ENCODE data around the gene MUC13.
"Not testable (repeated sequence)": the region's sequence is repeated elsewhere in the genome, so short reads cannot be mapped to it uniquely, and the experiment has no call there.

The MUC13 gene

GRCh38 chr3:124963755-124964154, 29.2 kb upstream of the MUC13 start:
- no peak overlapping the region for H3K4me3 ChIP-seq (ENCODE audit: low read length)
- TF ChIP-seq ZNF274 (IDR thresholded peaks at IDR 0.05; ENCODE audit: low read depth, low read length): no peak

- TF ChIP-seq ZNF274 (IDR thresholded peaks at IDR 0.05; ENCODE audit: low read depth, low read length): no peak
- no peak overlapping the region for H3K4me3 ChIP-seq (ENCODE audit: low read length)
These were observed 27.9 kb upstream of the MUC13 start for GRCh38 chr3:124962403-124962940.

- no peak for TF ChIP-seq ZNF274 (IDR thresholded peaks at IDR 0.05; ENCODE audit: low read depth, low read length)
- no peak overlapping the region for H3K4me3 ChIP-seq (ENCODE audit: low read length)
These were observed 26.1 kb upstream of the MUC13 start for GRCh38 chr3:124960698-124961097.

- TF ChIP-seq ZNF274 (IDR thresholded peaks at IDR 0.05; ENCODE audit: low read depth, low read length): no peak
- no peak overlapping the region for H3K4me3 ChIP-seq (ENCODE audit: low read length)
These were observed 25.6 kb upstream of the MUC13 start for GRCh38 chr3:124960105-124960504.

DNA sequence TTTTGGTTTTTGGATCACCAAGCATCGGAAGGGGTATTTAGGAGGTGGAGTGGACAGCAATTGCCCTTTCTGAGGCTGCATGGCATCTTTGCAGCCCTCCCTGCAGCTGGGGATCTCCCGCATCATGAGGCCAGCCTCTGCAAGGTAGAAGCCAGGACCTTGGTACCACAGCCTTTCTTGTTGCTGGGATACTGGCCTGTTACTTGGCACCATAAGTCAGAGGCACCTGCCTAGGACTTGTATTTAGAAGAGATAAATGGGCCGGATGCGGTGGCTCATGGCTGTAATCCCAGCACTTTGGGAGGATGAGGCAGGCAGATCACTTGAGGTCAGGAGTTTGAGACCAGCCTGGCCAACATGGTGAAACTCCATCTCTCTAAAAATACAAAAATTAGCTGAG, 23.4 kb upstream of the MUC13 start:
- H3K4me3 ChIP-seq (ENCODE audit: low read length): not testable (repeated sequence)

- no peak overlapping the region for H3K4me3 ChIP-seq (ENCODE audit: low read length)
- no peak for TF ChIP-seq ZNF274 (IDR thresholded peaks at IDR 0.05; ENCODE audit: low read depth, low read length)
These were observed 17.8 kb upstream of the MUC13 start for GRCh38 chr3:124952282-124952855.

DNA sequence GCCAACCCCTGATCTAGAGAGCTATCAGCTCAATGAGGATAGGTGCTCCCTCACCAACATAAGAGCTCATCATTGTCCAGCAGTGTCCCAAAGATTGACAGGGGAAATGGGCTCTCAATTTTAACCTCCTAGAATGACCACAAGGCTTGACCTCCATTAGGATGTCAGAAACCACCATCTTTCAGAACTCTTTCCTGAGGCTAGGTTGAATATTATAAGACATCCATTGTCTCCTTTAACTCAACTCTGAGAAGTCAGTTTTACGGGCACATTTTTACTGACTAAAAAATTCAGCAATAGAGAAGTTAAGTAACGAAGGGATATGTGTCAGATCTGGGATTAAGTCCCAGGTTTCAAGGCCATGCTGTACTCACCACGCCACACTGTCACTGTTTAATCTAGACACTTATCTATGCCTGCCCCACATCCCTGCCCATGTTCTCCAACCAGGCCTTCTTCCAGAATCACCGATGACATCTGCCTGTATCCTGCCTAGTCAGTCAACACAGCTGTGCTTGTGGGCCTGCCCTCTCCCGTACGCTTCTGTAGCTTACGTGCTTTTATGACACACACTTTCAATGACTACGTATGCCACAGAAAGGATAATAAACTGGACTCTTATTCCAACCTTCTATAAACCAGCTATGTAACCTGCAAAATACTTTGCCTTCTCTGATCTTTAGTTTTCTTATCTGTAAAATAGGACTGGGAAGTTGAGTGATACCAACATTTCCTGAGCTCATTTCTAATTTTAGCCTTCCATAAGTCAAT, 17.1 kb upstream of the MUC13 start:
- no peak for TF ChIP-seq ZNF274 (IDR thresholded peaks at IDR 0.05; ENCODE audit: low read depth, low read length)
- no peak overlapping the region for H3K4me3 ChIP-seq (ENCODE audit: low read length)

GRCh38 chr3:124950026-124950425, 15.5 kb upstream of the MUC13 start:
- TF ChIP-seq ZNF274 (IDR thresholded peaks at IDR 0.05; ENCODE audit: low read depth, low read length): no peak
- H3K4me3 ChIP-seq (ENCODE audit: low read length): no peak overlapping the region

DNA sequence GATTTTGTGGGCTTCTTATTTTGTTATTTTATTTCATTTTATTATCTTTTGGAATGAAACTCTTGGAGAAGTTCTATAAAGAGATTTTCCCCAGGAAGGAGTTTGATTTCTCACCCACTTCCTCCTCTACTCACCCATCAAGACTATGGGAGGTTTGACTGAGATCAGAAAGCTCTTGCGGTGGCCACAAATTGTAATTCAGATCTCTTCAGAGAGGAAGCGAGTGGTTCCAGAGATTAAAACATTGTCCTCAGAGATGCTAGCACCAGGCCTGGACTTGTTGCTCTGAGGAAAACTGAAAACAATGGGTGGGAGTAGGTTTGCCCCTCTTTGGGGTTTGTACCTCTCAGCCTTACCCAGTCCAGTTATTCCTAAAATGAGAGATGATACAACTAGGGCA, 8.1 kb upstream of the MUC13 start:
- H3K4me3 ChIP-seq (ENCODE audit: low read length): no peak overlapping the region
- no peak for TF ChIP-seq ZNF274 (IDR thresholded peaks at IDR 0.05; ENCODE audit: low read depth, low read length)

DNA sequence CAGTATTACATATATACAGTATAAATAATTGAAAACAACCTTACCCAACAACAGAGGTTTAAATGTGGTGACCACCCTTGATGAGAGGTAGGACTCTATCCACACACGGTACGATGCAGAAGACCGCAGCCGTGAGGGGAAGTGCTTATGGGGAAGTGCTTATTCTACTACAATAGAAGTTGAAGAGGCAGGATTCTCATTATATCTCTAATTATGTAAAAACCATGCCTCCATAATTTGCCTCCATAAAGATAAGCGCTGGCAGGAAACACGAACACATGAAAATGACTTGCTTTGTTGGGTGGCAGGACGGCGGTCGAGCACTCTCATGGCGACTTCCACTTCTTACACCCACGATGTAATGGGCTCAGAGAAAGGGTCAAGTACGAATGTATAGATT, 7.2 kb upstream of the MUC13 start:
- no peak overlapping the region for H3K4me3 ChIP-seq (ENCODE audit: low read length)
- TF ChIP-seq ZNF274 (IDR thresholded peaks at IDR 0.05; ENCODE audit: low read depth, low read length): no peak

- TF ChIP-seq ZNF274 (IDR thresholded peaks at IDR 0.05; ENCODE audit: low read depth, low read length): no peak
- no peak overlapping the region for H3K4me3 ChIP-seq (ENCODE audit: low read length)
These were observed 5.1 kb upstream of the MUC13 start for GRCh38 chr3:124939661-124940060.

- no peak for TF ChIP-seq ZNF274 (IDR thresholded peaks at IDR 0.05; ENCODE audit: low read depth, low read length)
These were observed 4.3 kb upstream of the MUC13 start for GRCh38 chr3:124938896-124939295.

GRCh38 chr3:124937049-124937448, 2.5 kb upstream of the MUC13 start:
- TF ChIP-seq ZNF274 (IDR thresholded peaks at IDR 0.05; ENCODE audit: low read depth, low read length): no peak
- H3K4me3 ChIP-seq (ENCODE audit: low read length): no peak overlapping the region

More at GRCh38 chr3:124938896-124939295, 4.3 kb upstream of the MUC13 start:
- no peak overlapping the region for H3K4me3 ChIP-seq (ENCODE audit: low read length)

DNA sequence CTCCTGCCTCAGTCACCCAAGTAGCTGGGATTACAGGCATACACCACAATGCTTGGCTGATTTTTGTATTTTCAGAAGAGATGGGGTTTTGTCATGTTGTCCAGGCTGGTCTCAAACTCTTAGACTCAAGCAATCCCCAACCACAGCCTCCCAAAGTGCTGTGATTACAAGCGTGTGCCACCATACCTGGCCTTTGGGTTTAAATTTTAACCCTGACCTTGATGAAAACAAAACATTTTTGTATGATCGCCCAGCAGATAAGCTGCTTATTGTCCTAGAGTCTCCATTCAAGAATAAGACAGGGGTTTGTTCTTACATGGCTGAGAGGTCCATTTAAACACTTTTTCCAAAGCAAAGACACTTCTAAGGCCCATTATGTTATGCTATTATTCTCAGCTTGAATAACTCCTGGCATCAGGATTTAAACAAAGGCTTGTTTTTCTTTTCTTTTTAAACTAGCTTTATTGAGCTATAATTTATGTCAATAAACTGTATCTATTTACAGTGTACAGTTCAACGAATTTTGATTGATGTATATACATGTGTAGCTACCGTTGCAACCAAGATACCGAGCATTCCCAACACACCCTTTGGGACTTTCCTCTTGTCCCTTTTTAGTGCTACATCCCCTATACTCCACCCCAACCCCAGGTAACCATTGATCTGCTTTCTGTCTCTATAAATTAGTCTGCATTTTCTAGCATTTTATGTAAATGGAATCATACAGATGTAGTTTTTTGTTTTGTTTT, 1.4 kb upstream of the MUC13 start:
- TF ChIP-seq ZNF274 (IDR thresholded peaks at IDR 0.05; ENCODE audit: low read depth, low read length): no peak

DNA sequence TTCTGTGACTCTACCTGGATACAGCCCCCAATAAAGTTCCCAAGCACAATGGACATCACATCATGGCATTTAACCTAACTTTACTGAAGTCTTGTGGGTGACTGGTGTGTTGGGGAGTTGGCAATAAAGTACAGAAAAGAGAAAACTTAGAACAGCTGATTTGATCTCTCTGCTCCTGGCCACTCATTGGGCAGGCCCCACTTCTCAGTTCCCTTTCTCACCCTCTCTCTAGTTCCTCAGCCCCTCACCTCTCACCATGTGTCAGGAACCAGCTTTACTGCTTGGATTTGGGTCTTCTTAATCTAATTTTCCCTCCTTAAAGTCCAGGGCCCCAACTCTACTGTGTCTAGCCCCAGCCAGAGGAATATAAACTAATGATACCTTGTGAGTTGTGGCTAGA, 713 bp upstream of the MUC13 start:
- no peak for TF ChIP-seq ZNF274 (IDR thresholded peaks at IDR 0.05; ENCODE audit: low read depth, low read length)
- no peak overlapping the region for H3K4me3 ChIP-seq (ENCODE audit: low read length)

More for the DNA sequence above, 1.4 kb upstream of the MUC13 start:
- H3K4me3 ChIP-seq (ENCODE audit: low read length): no peak overlapping the region
